Measurements from ENCODE around the gene ST6GALNAC4.

The ST6GALNAC4 gene

DNA sequence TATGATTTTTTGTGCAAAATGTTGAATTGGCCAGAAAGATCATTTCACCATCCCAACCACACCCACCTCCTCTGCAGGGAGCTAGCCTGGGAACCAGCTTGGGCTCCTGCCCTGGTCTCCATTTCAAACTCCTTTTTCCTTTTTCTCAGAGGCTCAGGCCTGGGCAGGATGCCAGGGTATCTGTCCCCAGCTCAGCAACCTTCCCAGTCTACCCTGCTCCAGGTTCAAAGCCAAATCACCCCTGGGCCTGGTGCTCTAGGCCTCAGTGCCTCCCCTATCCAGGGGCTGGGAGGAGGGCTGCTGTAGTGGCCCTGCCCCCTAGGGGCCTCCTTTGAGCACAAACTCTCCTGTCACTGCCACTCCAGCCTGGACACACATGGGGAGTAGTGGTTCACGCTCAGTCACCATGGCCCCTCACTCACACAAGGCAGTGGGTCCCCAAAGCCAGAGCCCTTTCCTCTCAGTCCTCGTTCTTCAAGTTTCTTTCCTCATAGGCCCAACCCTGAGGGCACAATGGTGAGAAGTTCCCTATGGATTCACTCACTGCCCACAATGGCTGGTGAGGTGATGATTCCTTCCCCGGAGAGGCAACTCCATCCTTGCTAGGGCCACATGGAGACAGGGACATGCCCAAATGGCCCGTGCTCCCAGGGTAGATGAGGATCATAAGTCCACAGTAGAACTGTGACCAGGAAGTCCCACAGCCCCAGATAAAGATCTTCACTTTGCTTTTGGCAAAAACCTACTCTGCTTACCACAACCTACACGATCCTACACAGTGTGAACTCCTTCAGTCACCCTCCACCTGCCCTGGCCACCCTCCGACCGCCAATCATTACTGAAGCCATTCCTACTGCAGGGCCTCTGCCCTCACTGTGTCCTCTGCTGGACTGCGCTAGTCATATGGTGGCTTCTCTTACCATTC lies 1.6 kb upstream of the ST6GALNAC4 start:
- TF ChIP-seq CTCF (IDR thresholded peaks at IDR 0.05; ENCODE audit: low read depth, low read length) = peak; percentile 7; the same call in 1 of the 2 replicates
- no peak overlapping the region for H3K4me3 ChIP-seq (ENCODE audit: low read depth, low read length)

DNA sequence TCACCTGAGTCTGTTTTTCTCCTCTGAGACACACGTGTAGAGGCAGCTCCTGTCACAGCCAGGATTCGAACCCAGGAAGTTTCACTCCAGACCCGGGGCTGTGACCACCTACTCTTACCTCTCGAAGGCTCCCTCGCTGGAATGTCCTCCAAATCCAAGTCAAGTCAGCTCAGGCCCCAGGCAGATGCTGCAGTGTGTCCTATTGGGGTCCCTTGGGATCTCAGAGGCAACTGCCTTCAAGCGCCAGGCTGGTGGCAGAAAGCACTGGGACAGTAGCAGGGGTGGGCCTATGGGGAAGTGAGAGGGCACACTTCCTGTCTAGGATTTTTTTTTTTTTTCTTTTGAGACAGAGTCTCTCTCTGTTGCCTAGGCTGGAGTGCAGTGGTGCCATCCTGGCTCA lies 762 bp upstream of the ST6GALNAC4 start:
- no peak overlapping the region for H3K4me3 ChIP-seq (ENCODE audit: low read depth, low read length)
- no peak for TF ChIP-seq CTCF (IDR thresholded peaks at IDR 0.05; ENCODE audit: low read depth, low read length)

DNA sequence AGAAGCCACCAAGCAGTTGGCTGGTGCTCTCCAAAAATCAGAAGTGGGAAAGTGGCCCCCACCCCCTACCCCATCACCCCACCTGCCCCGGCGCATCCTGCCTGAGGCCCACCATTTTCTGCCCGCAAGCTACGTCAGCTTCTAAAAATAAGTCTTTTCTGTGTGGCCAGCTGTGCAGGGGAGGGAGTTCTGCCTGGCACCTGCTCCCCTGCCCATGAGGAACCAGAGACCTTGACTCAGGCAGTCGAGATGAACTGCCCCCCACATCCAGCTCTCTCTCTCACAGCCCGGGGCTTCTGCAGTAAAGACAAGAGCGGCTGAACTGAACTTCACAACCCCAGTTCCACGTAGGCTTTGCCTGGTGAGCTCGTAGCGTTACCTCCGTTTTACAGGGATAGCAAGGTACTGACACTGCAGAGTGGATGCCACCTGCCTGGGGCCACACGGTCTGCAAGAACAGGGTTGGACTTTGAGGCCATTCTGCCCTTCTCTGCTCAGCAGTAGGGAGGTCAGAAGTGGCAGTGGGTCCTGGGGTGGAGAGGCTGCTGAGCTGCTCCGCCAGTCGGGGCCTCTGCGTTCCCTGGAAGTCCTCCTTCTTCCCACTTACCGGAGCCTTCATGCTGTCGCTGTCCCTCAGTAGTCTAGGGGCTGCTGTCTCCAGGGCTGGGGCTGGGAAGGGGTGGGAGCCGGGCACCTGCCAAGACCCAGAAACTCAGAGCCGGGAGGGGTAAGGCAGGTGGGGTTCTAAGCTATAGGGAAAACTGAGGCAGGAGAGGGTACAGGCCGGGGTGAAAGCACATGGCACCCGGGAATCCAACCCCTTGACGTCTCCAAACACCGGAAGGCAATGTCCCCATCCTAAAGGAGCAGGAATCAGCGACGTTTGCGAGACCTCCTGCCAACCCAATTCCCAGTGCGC lies 781 bp downstream of the ST6GALNAC4 start:
- H3K4me3 ChIP-seq (ENCODE audit: low read depth, low read length) = peak overlapping the region; percentile 75

DNA sequence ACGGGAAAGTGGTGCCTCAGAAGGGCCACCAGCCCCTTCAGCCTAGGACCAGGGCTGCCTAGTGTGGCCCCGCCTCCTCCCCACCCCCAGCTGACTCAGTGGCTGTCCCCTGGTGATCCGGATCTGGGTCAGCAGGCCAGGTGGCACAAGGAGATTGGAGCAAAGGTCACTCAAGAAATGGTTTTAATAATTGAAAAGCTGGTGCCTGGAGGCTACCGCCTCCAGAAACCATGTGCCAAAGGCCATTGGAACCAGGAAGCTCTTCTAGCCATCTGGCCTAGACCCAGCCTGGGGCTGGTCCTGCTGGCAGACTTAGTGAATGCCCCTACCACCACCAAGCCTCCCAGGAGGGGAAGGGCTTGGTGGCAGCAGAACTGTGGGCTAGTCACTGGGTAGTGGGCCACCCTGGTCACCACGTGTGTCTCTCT lies 1.5 kb downstream of the ST6GALNAC4 start:
- H3K4me3 ChIP-seq (ENCODE audit: low read depth, low read length) = no peak overlapping the region

More for the DNA sequence above, 781 bp downstream of the ST6GALNAC4 start:
- no peak for TF ChIP-seq CTCF (IDR thresholded peaks at IDR 0.05; ENCODE audit: low read depth, low read length)

GRCh38 chr9:127913682-127914081 lies 3.2 kb downstream of the ST6GALNAC4 start:
- TF ChIP-seq CTCF (IDR thresholded peaks at IDR 0.05; ENCODE audit: low read depth, low read length) = no peak
- no peak overlapping the region for H3K4me3 ChIP-seq (ENCODE audit: low read depth, low read length)

More for the DNA sequence above, 1.5 kb downstream of the ST6GALNAC4 start:
- TF ChIP-seq CTCF (IDR thresholded peaks at IDR 0.05; ENCODE audit: low read depth, low read length) = no peak

GRCh38 chr9:127912882-127913281 lies 4.0 kb downstream of the ST6GALNAC4 start:
- H3K4me3 ChIP-seq (ENCODE audit: low read depth, low read length) = no peak overlapping the region
- TF ChIP-seq CTCF (IDR thresholded peaks at IDR 0.05; ENCODE audit: low read depth, low read length) = no peak
